HEK293 (cell line): ENCODE results near the gene SYNE3.

Experiments
- CTCF ChIA-PET: fragments of 350-600 bp; formaldehyde crosslinking; extraction: SDS; loops from one replicate; lab custom pipeline; 2021; ENCODE audit warnings: antibody characterized with exemption; lab: Yijun Ruan, JAX
- POLR2A ChIA-PET: fragments of 300-600 bp; formaldehyde crosslinking; extraction: SDS; loops from one replicate; lab custom pipeline; 2020; ENCODE audit warnings: antibody characterized with exemption, inconsistent platforms; lab: Yijun Ruan, JAX
- H3K27ac ChIP-seq: fragments of 200-500 bp; sonication (Bioruptor generic); 2 replicates; pipeline ENCODE4 v1.5.1; 2014; ENCODE audit warnings: low read depth, low read length, control low read depth, inconsistent platforms; ENCODE audit errors: extremely low read depth
- H3K36me3 ChIP-seq, 2 experiments: fragments of 200-500 bp in 1 of 2; sonication (Bioruptor generic) in 1 of 2; 1 replicate in 1 of 2; 2 replicates in 1 of 2; pipeline ENCODE4 v1.5.1; 2014 to 2017; ENCODE audit warnings: inconsistent platforms in 2 of 2, low read length in 2 of 2; ENCODE audit not compliant: control insufficient read depth in 2 of 2, insufficient read depth in 1 of 2
- H3K4me1 ChIP-seq: fragments of 200-500 bp; sonication (Bioruptor generic); 2 replicates; pipeline ENCODE4 v1.5.1; 2014; ENCODE audit warnings: mild to moderate bottlenecking, low read length, inconsistent platforms; ENCODE audit not compliant: control insufficient read depth, insufficient read depth
- H3K4me3 ChIP-seq: 2 replicates; pipeline ENCODE4 v1.5.1; 2011; ENCODE audit warnings: low read depth, mild to moderate bottlenecking, control low read depth, low read length, moderate library complexity
- H3K9me3 ChIP-seq: fragments of 200-500 bp; sonication (Bioruptor generic); 2 replicates; pipeline ENCODE4 v1.5.1; 2014; ENCODE audit warnings: low read depth, low read length, inconsistent platforms; ENCODE audit not compliant: control insufficient read depth, insufficient read depth
- ELK4 ChIP-seq: IDR thresholded peaks from 2 replicates; pipeline ENCODE4 v1.6.1; 2011; ENCODE audit warnings: mild to moderate bottlenecking, low read depth, low read length, borderline replicate concordance
- FEZF1 ChIP-seq: fragments of 450-650 bp; formaldehyde crosslinking; IDR thresholded peaks from 2 replicates; pipeline ENCODE4 v1.5.1; 2016; ENCODE audit warnings: missing biosample characterization, missing genetic modification characterization
- GLIS1 ChIP-seq: fragments of 450-650 bp; formaldehyde crosslinking; IDR thresholded peaks from 2 replicates; pipeline ENCODE4 v1.5.1; 2016; ENCODE audit warnings: missing biosample characterization, missing genetic modification characterization
- OVOL3 ChIP-seq: fragments of 450-650 bp; formaldehyde crosslinking; IDR thresholded peaks from 2 replicates; pipeline ENCODE4 v1.5.1; 2016; ENCODE audit warnings: missing biosample characterization, missing genetic modification characterization
- PBX3 ChIP-seq: sonication (generic); formaldehyde crosslinking; IDR thresholded peaks from 2 replicates; pipeline ENCODE4 v1.8.1; 2022; ENCODE audit warnings: mild to moderate bottlenecking, moderate library complexity, missing genetic modification reagents
- REPIN1 ChIP-seq: fragments of 450-650 bp; formaldehyde crosslinking; IDR thresholded peaks from 2 replicates; pipeline ENCODE4 v1.5.1; 2017; ENCODE audit warnings: missing biosample characterization, missing genetic modification characterization, low read depth
- REST ChIP-seq: fragments of 450-650 bp; formaldehyde crosslinking; IDR thresholded peaks from 2 replicates; pipeline ENCODE4 v1.5.1; 2016; ENCODE audit warnings: missing biosample characterization, missing genetic modification characterization
- SP2 ChIP-seq: fragments of 450-650 bp; formaldehyde crosslinking; IDR thresholded peaks from 2 replicates; pipeline ENCODE4 v1.5.1; 2016; ENCODE audit warnings: missing biosample characterization, missing genetic modification characterization
- ZFP41 ChIP-seq: fragments of 450-650 bp; formaldehyde crosslinking; IDR thresholded peaks from 2 replicates; pipeline ENCODE4 v1.5.1; 2016; ENCODE audit warnings: missing biosample characterization, missing genetic modification characterization, borderline replicate concordance
- ZNF112 ChIP-seq: fragments of 450-650 bp; formaldehyde crosslinking; IDR thresholded peaks from 2 replicates; pipeline ENCODE4 v1.5.0; 2017; ENCODE audit warnings: missing biosample characterization, missing genetic modification characterization
- ZNF18 ChIP-seq: fragments of 450-650 bp; formaldehyde crosslinking; IDR thresholded peaks from 2 replicates; pipeline ENCODE4 v1.5.1; 2016; ENCODE audit warnings: missing biosample characterization, missing genetic modification characterization
- ZNF391 ChIP-seq: fragments of 450-650 bp; formaldehyde crosslinking; IDR thresholded peaks from 2 replicates; pipeline ENCODE4 v1.5.1; 2016; ENCODE audit warnings: low read depth, missing biosample characterization, missing genetic modification characterization, borderline replicate concordance
- ZNF544 ChIP-seq: fragments of 450-650 bp; formaldehyde crosslinking; IDR thresholded peaks from 2 replicates; pipeline ENCODE4 v1.5.0; 2017; ENCODE audit warnings: missing biosample characterization, missing genetic modification characterization
- ZNF558 ChIP-seq: fragments of 450-650 bp; formaldehyde crosslinking; IDR thresholded peaks from 2 replicates; pipeline ENCODE4 v1.5.1; 2016; ENCODE audit warnings: missing biosample characterization, missing genetic modification characterization
- ZNF623 ChIP-seq: fragments of 450-650 bp; formaldehyde crosslinking; IDR thresholded peaks from 2 replicates; pipeline ENCODE4 v1.5.1; 2016; ENCODE audit warnings: missing biosample characterization, missing genetic modification characterization
- ZNF645 ChIP-seq: fragments of 450-650 bp; formaldehyde crosslinking; IDR thresholded peaks from 2 replicates; pipeline ENCODE4; 2016; ENCODE audit warnings: missing biosample characterization, missing genetic modification characterization
- ZNF701 ChIP-seq: fragments of 450-650 bp; formaldehyde crosslinking; IDR thresholded peaks from 2 replicates; pipeline ENCODE4 v1.5.1; 2016; ENCODE audit warnings: missing biosample characterization, missing genetic modification characterization
- ZNF76 ChIP-seq: fragments of 450-650 bp; formaldehyde crosslinking; IDR thresholded peaks from 2 replicates; pipeline ENCODE4; 2016; ENCODE audit warnings: low read depth, missing biosample characterization, missing genetic modification characterization, borderline replicate concordance
- ZSCAN30 ChIP-seq: fragments of 450-650 bp; IDR thresholded peaks from 2 replicates; pipeline ENCODE4 v1.5.1; 2018; ENCODE audit warnings: missing biosample characterization, mild to moderate bottlenecking, missing genetic modification characterization, moderate library complexity
- ZXDB ChIP-seq: fragments of 450-650 bp; formaldehyde crosslinking; IDR thresholded peaks from 2 replicates; pipeline ENCODE4 v1.5.1; 2016; ENCODE audit warnings: missing biosample characterization, missing genetic modification characterization

The SYNE3 gene

GRCh38 chr14:95547626-95548327 is 31.3 kb upstream of the SYNE3 start:
- H3K4me1 ChIP-seq: peaks cover 4% of the 10 kb centered on the region; the same call in 1 of the 2 replicates
- no peak overlapping the region for H3K27ac ChIP-seq

GRCh38 chr14:95547272-95547625 is 30.8 kb upstream of the SYNE3 start:
- ChIA-PET POLR2A (no interaction called here), CTCF (interaction anchor here (0.6 to 2.2 kb wide), 5 partner anchors 13 to 105 kb away, joined by 3 to 7 read pairs (median 4); no protein-coding TSS in a partner anchor)
- no peak overlapping the region for H3K27ac ChIP-seq
- no peak overlapping the region for H3K4me3 ChIP-seq
- TF ChIP-seq ZNF701: no peak
- no peak for TF ChIP-seq ZNF544 (tag by site-specific recombination)
- TF ChIP-seq ZSCAN30 (tag by site-specific recombination): no peak
- no peak for TF ChIP-seq REST (tag by site-specific recombination)
- no peak for TF ChIP-seq REPIN1 (tag by site-specific recombination)
- no peak for TF ChIP-seq ZNF18 (tag by site-specific recombination)
- no peak for TF ChIP-seq ZXDB (tag by site-specific recombination)
- H3K4me1 ChIP-seq: peaks cover 4% of the 10 kb centered on the region; the same call in 1 of the 2 replicates
- peaks cover 0 to 10% of the 10 kb centered on the region in 2 experiments; a peak in 1 of 3 replicates for H3K36me3 ChIP-seq
- no peaks in the 10 kb centered on the region for H3K9me3 ChIP-seq

More at GRCh38 chr14:95547626-95548327, 31.3 kb upstream of the SYNE3 start:
- ChIA-PET POLR2A (interaction anchor here (1.0 kb wide), 1 partner anchor 13 kb away, joined by 3 read pairs; the partner anchor contains the start of gene GLRX5), CTCF (interaction anchor here (0.6 to 2.2 kb wide), 5 partner anchors 12 to 266 kb away, joined by 3 to 7 read pairs (median 3); no protein-coding TSS in a partner anchor)
- Histone ChIP-seq H3K36me3 (peaks cover 0 to 10% of the 10 kb centered on the region in 2 experiments; a peak in 1 of 3 replicates), H3K9me3 (no peaks in the 10 kb centered on the region), H3K4me3 (no peak overlapping the region)
- TF ChIP-seq FEZF1 (no peak), ZNF645 (tag by site-specific recombination) (no peak), SP2 (no peak), ZNF76 (tag by site-specific recombination) (no peak), GLIS1 (tag by site-specific recombination) (no peak), ELK4 (no peak), OVOL3 (tag by site-specific recombination) (no peak), ZNF112 (tag by site-specific recombination) (no peak), PBX3 (no peak), ZNF623 (tag by site-specific recombination) (no peak), ZFP41 (tag by site-specific recombination) (no peak), ZNF558 (no peak), ZNF391 (no peak)
